ENCODE results near the gene PSMB3.

The PSMB3 gene

DNA sequence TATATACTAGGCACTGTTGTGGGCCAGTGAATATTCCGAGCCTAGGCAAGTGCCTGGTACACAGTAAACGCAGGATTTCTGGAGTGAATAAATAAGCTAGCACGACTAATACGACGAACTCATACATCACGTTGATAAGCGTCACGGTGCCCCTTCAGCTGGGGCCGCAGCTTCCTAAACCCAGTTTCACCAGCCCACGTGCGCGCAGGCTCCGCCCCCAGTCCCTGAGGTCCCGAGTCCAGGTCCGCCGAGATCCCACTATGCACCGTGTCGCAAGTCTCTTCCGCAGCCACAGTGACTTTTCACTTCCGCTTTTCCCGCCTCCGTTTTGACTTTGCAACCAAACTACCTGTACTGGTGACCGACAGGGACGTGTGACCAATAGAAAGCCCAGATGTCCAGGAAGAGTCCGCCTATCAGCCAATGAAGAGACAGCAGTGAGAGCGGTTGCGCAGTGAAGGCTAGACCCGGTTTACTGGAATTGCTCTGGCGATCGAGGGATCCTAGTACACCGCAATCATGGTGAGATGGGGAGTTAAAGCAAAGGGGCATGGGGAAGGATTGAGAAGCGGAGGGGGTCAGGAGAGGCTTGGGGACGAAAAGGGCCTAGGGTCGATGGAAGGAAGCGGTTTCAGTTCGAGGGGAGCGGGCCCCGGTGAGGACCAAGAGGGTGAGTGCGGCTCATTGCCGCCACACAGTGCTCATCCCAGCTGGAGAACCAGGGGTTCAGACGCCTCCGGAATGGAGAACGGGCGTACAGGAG lies at the start of gene PSMB3:
PSMB3 (plus strand) TSS at position 434 of the 763 bp plus-strand sequence; CDS start at position 520, 86 bp downstream.
- peak within 1 kb of the TSS; percentile 95 to 99 (median 97) for H3K9ac ChIP-seq (ENCODE audit: low read length in 5 of 5)
- H3K4me3 ChIP-seq (ENCODE audit: low read depth in 1 of 5, low read length in 5 of 5), result peak within 1 kb of the TSS; percentile 90 to 99 (median 97)
- peak within 1 kb of the TSS; percentile 96 for H3K27ac ChIP-seq (ENCODE audit: low read depth, low read length)
- H3K4me1 ChIP-seq (ENCODE audit: control insufficient read depth in 5 of 5, insufficient read depth in 5 of 5, low read length in 5 of 5), result peaks cover 9 to 58% (median 55%) of the 10 kb centered on the region in 5 donors
- peaks cover 0 to 15% (median 0%) of the 10 kb centered on the region in 5 donors for H3K27me3 ChIP-seq (ENCODE audit: control insufficient read depth in 5 of 5, insufficient read depth in 4 of 5, low read length in 5 of 5)
- no peaks in the 10 kb centered on the region for H3K9me3 ChIP-seq (ENCODE audit: control insufficient read depth in 5 of 5, low read length in 5 of 5)
- H3K36me3 ChIP-seq (ENCODE audit: control insufficient read depth in 5 of 5, insufficient read depth in 5 of 5, low read length in 5 of 5), result peaks cover 5 to 26% (median 16%) of the 10 kb centered on the region in 5 donors

DNA sequence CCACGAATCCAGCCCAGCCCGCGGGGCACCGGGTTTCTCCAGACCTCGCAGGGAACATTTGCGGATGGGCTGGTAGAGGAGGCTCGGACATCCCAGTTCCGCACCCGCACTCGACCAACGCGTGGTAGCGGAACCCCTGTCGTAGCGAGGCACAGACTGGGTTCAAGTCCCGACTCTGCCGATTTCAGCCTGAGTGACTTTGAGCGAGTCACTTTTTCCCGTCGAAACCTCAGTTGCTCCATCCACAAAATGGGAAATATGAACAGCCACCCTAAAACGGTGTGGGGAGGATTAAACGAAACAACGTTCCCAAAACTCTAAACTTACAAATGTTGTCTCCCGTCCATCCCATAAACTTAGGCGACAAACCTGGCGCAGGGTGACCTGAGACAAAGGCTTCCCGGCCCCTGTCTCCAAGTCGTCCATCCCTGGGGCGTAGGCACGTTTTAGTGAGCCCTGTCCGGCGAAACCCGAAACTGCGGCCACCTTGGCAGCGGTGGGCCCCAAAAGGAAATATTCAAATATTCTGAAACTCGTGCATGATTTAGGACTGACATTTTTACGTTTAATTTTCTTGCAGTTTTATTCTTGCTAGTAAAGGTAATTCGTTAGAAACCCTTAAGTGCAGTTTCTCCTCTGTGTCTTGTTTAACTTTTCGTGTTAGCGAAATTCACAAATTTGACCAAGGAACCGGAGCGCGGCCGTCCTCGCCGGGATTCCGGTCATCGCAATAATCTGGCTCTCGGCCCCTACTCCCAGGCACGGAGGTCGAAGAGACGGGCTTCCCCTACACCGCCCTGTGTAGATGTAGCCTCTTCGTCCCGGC lies 49.4 kb upstream of the PSMB3 start:
- Histone ChIP-seq H3K27ac (ENCODE audit: low read depth, low read length) (peak overlapping the region; percentile 96), H3K4me1 (ENCODE audit: control insufficient read depth in 5 of 5, insufficient read depth in 5 of 5, low read length in 5 of 5) (peaks cover 5 to 72% (median 60%) of the 10 kb centered on the region in 5 donors)

DNA sequence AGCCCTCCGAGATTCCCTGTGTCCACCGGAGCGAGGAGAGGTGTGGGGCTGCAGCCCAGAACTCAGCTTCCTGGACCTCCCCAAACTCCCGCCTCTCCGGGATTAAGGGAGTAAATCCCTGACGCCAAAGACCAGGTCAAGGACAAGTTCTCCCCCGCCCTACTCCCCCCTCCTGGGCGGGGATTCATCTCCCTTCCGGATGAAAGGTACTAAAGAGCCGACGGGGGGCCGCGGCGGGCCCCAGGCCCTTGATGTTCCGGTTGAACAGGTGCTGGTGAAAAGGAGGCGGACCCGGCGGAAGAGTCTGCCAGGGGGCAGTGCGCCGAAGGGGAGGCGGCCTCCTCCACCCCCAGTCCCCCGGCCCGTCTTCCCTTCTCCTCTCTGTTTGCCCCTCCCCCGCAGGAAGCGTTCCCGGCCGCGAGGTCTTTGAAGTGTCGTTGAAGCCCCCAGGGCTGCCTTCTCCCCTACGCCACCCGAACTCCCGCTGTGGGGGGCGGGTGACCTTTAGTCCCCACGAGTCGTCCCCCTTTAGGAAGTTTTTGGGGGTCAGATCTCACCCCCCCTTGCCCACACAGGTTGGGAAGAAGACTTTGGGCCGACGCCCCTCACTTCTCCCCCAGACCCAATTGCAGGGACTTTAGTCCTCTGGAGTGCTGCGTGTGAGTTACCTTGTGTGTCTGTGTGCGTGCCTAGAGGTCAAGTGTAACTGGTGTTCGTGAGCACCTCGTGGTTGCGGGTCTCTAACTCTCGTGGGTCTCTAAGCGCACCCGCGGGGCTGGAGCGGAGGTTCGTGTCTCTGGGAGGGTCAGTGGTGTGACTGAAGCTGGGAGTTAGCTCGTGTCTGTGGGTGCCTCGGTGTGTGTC lies 48.6 kb upstream of the PSMB3 start:
- H3K4me3 ChIP-seq (ENCODE audit: low read depth in 1 of 5, low read length in 5 of 5), result peak overlapping the region; percentile 77 to 90 (median 85)
- peaks cover 5 to 69% (median 57%) of the 10 kb centered on the region in 5 donors for H3K4me1 ChIP-seq (ENCODE audit: control insufficient read depth in 5 of 5, insufficient read depth in 5 of 5, low read length in 5 of 5)
- no peaks in the 10 kb centered on the region for H3K9me3 ChIP-seq (ENCODE audit: control insufficient read depth in 5 of 5, low read length in 5 of 5)
- H3K27ac ChIP-seq (ENCODE audit: low read depth, low read length), result peak overlapping the region; percentile 96
- peak overlapping the region in 4 of 5 donors; percentile 80 to 94 (median 88) for H3K9ac ChIP-seq (ENCODE audit: low read length in 5 of 5)
- no peaks in the 10 kb centered on the region for H3K27me3 ChIP-seq (ENCODE audit: control insufficient read depth in 5 of 5, insufficient read depth in 4 of 5, low read length in 5 of 5)
- H3K36me3 ChIP-seq (ENCODE audit: control insufficient read depth in 5 of 5, insufficient read depth in 5 of 5, low read length in 5 of 5), result peaks cover 0 to 13% (median 10%) of the 10 kb centered on the region in 5 donors

More for the DNA sequence above, 49.4 kb upstream of the PSMB3 start:
- no peaks in the 10 kb centered on the region for H3K9me3 ChIP-seq (ENCODE audit: control insufficient read depth in 5 of 5, low read length in 5 of 5)
- H3K27me3 ChIP-seq (ENCODE audit: control insufficient read depth in 5 of 5, insufficient read depth in 4 of 5, low read length in 5 of 5), result no peaks in the 10 kb centered on the region
- peak overlapping the region; percentile 77 to 87 (median 85) for H3K4me3 ChIP-seq (ENCODE audit: low read depth in 1 of 5, low read length in 5 of 5)
- peaks cover 0 to 8% (median 7%) of the 10 kb centered on the region in 5 donors for H3K36me3 ChIP-seq (ENCODE audit: control insufficient read depth in 5 of 5, insufficient read depth in 5 of 5, low read length in 5 of 5)
- peak overlapping the region; percentile 26 to 94 (median 90) for H3K9ac ChIP-seq (ENCODE audit: low read length in 5 of 5)

DNA sequence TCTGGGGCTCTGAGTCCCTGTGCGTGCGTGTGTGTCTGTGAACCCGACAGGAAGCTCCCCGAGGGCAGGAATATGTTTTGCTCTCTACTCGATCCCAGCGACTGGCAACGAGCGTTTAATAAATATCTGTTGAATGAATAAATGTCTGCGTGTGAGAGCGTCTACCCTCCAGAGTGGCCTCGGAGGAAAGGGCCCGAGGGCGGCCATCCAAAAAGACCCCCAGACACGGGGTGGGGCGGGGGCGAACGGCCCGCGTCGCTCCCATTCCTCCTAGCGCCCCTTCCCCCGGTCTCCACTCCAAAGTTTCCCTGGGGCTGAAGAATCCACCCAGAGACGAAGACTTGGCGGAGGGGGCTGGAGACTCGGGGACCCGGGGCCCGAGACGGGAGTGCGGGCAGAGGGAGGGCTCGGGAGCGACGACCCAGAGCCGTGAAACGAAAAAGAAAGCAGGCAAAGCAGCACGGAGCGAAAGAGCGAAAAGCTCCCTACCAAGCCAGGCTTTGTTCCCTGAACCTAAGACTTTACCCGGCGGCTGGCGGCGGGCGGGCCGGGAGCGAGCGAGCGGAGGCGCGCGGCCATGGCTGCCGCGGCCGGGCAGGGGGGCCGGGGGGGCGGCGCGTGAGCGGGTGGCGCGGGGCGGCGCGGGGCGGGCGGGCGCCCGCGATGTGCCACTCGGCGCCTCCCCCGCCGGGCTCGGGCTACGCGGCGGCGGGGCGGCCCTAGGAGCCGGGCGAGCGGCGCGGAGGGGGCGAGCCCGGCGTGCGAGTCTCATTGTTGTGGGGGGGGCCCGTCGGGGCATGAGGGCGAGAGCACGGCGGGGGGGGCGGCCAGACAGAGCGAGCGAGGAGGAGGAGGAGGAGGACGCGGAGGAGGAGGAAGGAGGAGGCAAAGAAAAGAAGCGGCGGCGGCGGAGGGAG lies 47.7 kb upstream of the PSMB3 start, which contains the start of gene MLLT6:
MLLT6 (plus strand) TSS at position 668 of the 917 bp plus-strand sequence. CDS start 360 bp downstream, outside the sequence.
- Histone ChIP-seq H3K9me3 (ENCODE audit: control insufficient read depth in 5 of 5, low read length in 5 of 5) (no peaks in the 10 kb centered on the region), H3K27ac (ENCODE audit: low read depth, low read length) (peak within 1 kb of the TSS; percentile 96), H3K4me3 (ENCODE audit: low read depth in 1 of 5, low read length in 5 of 5) (peak within 1 kb of the TSS; percentile 77 to 90 (median 85)), H3K36me3 (ENCODE audit: control insufficient read depth in 5 of 5, insufficient read depth in 5 of 5, low read length in 5 of 5) (peaks cover 0 to 22% (median 19%) of the 10 kb centered on the region in 5 donors), H3K4me1 (ENCODE audit: control insufficient read depth in 5 of 5, insufficient read depth in 5 of 5, low read length in 5 of 5) (peaks cover 5 to 63% (median 49%) of the 10 kb centered on the region in 5 donors), H3K9ac (ENCODE audit: low read length in 5 of 5) (peak within 1 kb of the TSS; percentile 81 to 94 (median 87)), H3K27me3 (ENCODE audit: control insufficient read depth in 5 of 5, insufficient read depth in 4 of 5, low read length in 5 of 5) (no peaks in the 10 kb centered on the region)

DNA sequence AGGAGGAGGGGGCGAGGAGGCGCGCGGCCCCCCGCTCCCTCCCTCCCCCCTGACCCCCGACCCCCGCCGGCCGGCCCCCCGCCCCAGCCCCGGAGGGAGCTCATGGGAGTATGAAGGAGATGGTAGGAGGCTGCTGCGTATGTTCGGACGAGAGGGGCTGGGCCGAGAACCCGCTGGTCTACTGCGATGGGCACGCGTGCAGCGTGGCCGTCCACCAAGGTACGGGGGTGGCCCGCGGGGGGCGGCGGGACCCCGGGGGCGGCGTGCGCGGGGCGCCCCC lies 47.1 kb upstream of the PSMB3 start:
- Histone ChIP-seq H3K27ac (ENCODE audit: low read depth, low read length) (no peak overlapping the region), H3K36me3 (ENCODE audit: control insufficient read depth in 5 of 5, insufficient read depth in 5 of 5, low read length in 5 of 5) (peaks cover 0 to 28% (median 23%) of the 10 kb centered on the region in 5 donors), H3K4me1 (ENCODE audit: control insufficient read depth in 5 of 5, insufficient read depth in 5 of 5, low read length in 5 of 5) (peaks cover 5 to 58% (median 49%) of the 10 kb centered on the region in 5 donors), H3K9me3 (ENCODE audit: control insufficient read depth in 5 of 5, low read length in 5 of 5) (no peaks in the 10 kb centered on the region), H3K4me3 (ENCODE audit: low read depth in 1 of 5, low read length in 5 of 5) (peak overlapping the region; percentile 68 to 85 (median 77)), H3K27me3 (ENCODE audit: control insufficient read depth in 5 of 5, insufficient read depth in 4 of 5, low read length in 5 of 5) (no peaks in the 10 kb centered on the region), H3K9ac (ENCODE audit: low read length in 5 of 5) (peak overlapping the region in 2 of 5 donors; percentile 71 to 82)

DNA sequence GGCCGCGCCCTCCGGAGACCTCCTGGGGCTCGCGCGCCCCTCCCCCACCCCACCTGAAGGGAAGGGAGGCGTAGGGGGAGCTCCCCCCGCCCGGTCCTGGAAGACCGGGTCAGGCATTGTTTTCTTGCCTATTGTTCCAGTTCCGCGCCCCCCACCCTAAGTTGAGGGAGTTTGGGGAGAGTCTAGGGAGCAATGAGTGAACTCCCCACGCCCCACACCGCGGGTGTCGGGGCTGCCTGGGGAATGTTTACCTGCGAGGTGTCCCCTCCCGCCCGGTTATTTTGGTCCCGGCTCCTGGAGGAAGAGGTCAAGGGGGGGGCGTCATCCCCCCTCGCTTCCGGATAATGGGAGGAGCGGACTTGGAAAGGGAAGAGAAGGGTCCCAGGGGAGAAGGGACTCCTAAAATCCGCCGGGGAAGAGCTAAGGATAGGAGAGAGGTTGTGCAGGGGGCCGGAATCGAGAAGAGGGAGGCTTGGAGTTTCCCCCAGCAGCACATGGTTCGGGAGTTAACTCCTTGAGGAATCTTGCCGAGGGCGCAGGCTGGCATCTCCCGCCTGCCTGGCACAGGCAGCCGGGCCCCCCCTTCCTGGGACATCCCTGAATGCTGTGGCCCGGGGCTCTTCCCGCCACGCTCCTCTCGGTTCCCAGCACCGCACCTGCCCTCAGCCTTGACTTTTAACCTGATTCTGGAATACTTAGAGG lies 46.6 kb upstream of the PSMB3 start:
- Histone ChIP-seq H3K27ac (ENCODE audit: low read depth, low read length) (peak overlapping the region; percentile 75), H3K4me1 (ENCODE audit: control insufficient read depth in 5 of 5, insufficient read depth in 5 of 5, low read length in 5 of 5) (peaks cover 5 to 56% (median 48%) of the 10 kb centered on the region in 5 donors)

DNA sequence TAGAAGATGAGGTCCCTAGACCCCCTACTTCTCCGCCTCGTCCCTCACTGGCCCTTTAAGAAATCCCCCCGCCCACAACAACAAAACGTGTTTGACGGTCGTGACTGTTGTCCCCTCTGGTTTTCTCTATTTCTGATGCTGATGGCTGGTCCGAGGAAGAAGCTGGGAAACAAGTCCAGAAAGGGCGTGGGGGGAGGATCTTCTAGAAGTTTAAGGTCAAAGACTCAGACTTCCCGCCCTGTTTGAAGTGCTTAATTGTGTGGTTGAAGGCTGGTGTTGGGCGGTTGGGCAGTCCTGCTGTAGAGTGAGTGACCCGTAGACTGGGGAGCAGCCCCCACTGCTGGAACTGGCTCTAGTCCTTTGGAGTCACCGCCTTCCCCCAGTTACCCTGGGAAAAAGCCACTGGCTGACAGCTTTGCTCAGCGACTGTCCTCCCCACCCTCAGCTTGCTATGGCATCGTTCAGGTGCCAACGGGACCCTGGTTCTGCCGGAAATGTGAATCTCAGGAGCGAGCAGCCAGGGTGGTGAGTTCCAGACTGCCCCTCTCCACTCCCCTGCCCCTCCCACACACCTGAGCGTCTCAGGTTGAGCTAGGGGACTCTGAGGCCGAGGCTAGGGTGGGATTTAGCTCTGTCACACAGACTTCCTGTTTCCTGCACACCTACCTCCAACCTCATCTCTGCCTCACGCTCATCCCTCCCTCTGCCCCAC lies 45.9 kb upstream of the PSMB3 start:
- Histone ChIP-seq H3K27me3 (ENCODE audit: control insufficient read depth in 5 of 5, insufficient read depth in 4 of 5, low read length in 5 of 5) (no peaks in the 10 kb centered on the region), H3K27ac (ENCODE audit: low read depth, low read length) (peak overlapping the region; percentile 75), H3K9ac (ENCODE audit: low read length in 5 of 5) (peak overlapping the region in 4 of 5 donors; percentile 71 to 81 (median 76)), H3K4me3 (ENCODE audit: low read depth in 1 of 5, low read length in 5 of 5) (peak overlapping the region; percentile 67 to 85 (median 75)), H3K36me3 (ENCODE audit: control insufficient read depth in 5 of 5, insufficient read depth in 5 of 5, low read length in 5 of 5) (peaks cover 0 to 39% (median 32%) of the 10 kb centered on the region in 5 donors), H3K9me3 (ENCODE audit: control insufficient read depth in 5 of 5, low read length in 5 of 5) (no peaks in the 10 kb centered on the region), H3K4me1 (ENCODE audit: control insufficient read depth in 5 of 5, insufficient read depth in 5 of 5, low read length in 5 of 5) (peaks cover 5 to 48% (median 41%) of the 10 kb centered on the region in 5 donors)

More for the DNA sequence above, 46.6 kb upstream of the PSMB3 start:
- Histone ChIP-seq H3K27me3 (ENCODE audit: control insufficient read depth in 5 of 5, insufficient read depth in 4 of 5, low read length in 5 of 5) (no peaks in the 10 kb centered on the region), H3K4me3 (ENCODE audit: low read depth in 1 of 5, low read length in 5 of 5) (peak overlapping the region; percentile 68 to 85 (median 77)), H3K36me3 (ENCODE audit: control insufficient read depth in 5 of 5, insufficient read depth in 5 of 5, low read length in 5 of 5) (peaks cover 0 to 32% (median 26%) of the 10 kb centered on the region in 5 donors), H3K9me3 (ENCODE audit: control insufficient read depth in 5 of 5, low read length in 5 of 5) (no peaks in the 10 kb centered on the region), H3K9ac (ENCODE audit: low read length in 5 of 5) (peak overlapping the region in 4 of 5 donors; percentile 71 to 82 (median 80))
